ENCODE results near the gene FAM219A.

DNA sequence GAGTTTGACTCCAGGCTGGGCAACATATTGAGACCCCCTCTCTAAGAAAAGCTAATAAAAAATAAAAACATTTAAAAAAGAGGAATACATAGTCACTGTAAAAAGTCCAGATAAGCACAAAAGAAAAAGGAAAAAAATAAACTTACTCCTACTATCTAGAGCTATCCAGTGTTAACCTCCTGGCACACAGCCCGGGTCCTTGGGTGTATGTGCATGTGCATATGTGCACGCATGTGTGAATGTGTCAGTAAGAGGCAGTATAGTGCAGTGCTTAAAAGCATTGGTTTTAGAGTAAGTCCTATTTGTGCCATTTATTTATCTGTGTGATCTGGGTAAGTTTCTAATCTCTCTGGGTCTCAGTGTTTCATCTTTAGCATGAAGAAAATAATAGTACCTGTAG is 26.7 kb downstream of the FAM219A start:
- TF ChIP-seq CTCF (IDR thresholded peaks at IDR 0.05) (no peak), POLR2A (IDR thresholded peaks at IDR 0.05) (no peak)
